ENCODE data around the gene TRMT112.

Gene TRMT112

GRCh38 chr11:64268025-64268892 is 49.1 kb downstream of the TRMT112 start:
- DNase-seq, result no peak

DNA sequence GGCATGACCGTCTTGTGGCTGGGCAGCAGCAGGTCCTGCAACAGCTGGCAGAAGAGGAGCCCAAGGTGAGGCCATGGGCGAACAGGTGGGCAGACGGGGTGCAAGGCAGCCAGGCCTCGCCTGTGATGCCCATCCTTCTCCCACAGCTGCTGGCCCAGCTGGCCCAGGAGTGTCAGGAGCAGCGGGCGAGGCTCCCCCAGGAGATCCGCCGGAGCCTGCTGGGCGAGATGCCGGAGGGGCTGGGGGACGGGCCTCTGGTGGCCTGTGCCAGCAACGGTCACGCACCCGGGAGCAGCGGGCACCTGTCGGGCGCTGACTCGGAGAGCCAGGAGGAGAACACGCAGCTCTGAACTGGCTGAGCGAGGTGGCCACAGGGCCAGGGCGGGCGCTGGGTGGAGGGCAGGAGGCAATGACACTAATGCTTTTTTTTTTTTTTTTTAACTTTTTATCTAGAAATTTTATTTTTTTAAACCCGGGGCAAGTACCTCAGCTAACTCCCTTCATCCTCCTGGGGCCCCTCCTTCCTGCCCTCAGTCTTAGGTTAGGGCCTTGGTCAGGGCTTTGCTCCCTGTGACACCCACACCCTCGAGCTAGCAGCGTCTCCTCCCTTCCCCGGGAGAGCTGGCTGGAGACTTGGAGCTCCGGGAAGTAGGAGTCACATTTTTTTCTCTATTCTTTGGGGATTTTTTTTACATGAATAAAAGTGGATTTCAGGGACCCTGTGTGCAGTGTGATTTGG is 50.0 kb downstream of the TRMT112 start:
- no peak for DNase-seq

All from activated naive CD4-positive, alpha-beta T cell (primary cell).